Effector memory CD8-positive, alpha-beta T cell (primary cell): Measurements from ENCODE around the gene MPI.

Experiments
- ATAC-seq: fragments of 150-1000 bp; cut with Tn5 transposase; replicated peaks from 2 replicates; pipeline ENCODE4 v1.10.0; 2021; ENCODE audit warnings: mild to moderate bottlenecking, moderate library complexity
- DNase-seq, 3 experiments: peaks; one replicate each; pipeline ENCODE4 v3.0.0; 2021
- H3K27ac Mint-ChIP-seq, 2 donors: one replicate each; pipeline ENCODE4 v1.8.0; 2022; ENCODE audit warnings: mild to moderate bottlenecking in 2 of 2, mixed read lengths in 2 of 2, moderate library complexity in 2 of 2
- H3K27me3 Mint-ChIP-seq, 2 donors: one replicate each; pipeline ENCODE4 v1.8.0; 2022; ENCODE audit warnings: mixed read lengths in 2 of 2
- H3K36me3 Mint-ChIP-seq: one replicate; pipeline ENCODE4 v1.8.0; 2022; ENCODE audit warnings: mild to moderate bottlenecking, moderate library complexity, mixed read lengths; ENCODE audit not compliant: insufficient read depth
- H3K4me1 Mint-ChIP-seq, 2 donors: one replicate each; pipeline ENCODE4 v1.8.0; 2022; ENCODE audit warnings: low read depth in 2 of 2, mixed read lengths in 2 of 2
- H3K4me3 Mint-ChIP-seq, 2 donors: one replicate each; pipeline ENCODE4 v1.8.0; 2022; ENCODE audit warnings: mild to moderate bottlenecking in 2 of 2, mixed read lengths in 2 of 2, moderate library complexity in 2 of 2
- H3K9me3 Mint-ChIP-seq, 2 donors: one replicate each; pipeline ENCODE4 v1.8.0; 2022; ENCODE audit warnings: mixed read lengths in 2 of 2
- total RNA-seq, 9 experiments: gene quantifications; one replicate each; lab custom pipeline; 2026; lab: John Stamatoyannopoulos, UW

Gene MPI, protein sequence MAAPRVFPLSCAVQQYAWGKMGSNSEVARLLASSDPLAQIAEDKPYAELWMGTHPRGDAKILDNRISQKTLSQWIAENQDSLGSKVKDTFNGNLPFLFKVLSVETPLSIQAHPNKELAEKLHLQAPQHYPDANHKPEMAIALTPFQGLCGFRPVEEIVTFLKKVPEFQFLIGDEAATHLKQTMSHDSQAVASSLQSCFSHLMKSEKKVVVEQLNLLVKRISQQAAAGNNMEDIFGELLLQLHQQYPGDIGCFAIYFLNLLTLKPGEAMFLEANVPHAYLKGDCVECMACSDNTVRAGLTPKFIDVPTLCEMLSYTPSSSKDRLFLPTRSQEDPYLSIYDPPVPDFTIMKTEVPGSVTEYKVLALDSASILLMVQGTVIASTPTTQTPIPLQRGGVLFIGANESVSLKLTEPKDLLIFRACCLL
- 39.7 to 62.5 (median 48.9) reads per million in 9 experiments for total RNA-seq

DNA sequence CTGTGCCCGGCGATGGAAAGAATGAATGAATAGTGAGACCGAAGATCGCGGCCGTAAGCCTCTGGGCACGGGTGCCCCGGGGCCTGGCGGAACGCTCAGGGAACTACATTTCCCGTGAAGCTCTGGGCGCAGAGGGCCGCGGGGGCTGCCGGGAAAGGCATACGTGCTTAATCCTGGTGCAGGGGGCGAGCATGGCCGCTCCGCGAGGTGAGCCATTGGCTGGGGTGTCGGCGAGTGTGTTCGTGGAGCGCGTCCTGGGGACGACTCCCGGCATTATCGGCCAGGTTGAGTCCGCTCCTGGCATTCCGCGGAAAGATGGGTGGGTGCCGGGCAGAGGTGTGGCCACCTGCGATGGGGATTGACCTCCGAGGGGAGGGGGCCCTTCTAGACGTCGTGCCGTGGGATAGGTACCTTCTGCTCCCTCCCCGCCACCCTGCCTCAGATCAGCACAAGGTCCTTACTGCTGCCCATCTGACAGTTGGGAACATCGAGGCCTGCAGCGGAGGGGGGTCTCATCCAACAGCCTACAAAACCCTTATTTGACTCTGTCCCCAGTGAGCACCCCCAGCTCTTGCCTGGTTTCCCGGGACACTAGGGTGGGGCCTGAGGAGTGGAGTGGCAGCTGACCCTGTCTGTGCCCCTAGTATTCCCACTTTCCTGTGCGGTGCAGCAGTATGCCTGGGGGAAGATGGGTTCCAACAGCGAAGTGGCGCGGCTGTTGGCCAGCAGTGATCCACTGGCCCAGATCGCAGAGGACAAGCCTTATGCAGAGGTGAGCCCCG lies at the start of gene MPI:
MPI (plus strand) TSS at position 160 of the 782 bp plus-strand sequence; CDS start at position 192, 32 bp downstream.
- no peaks in the 10 kb centered on the region for H3K9me3 Mint-ChIP-seq
- peak within 1 kb of the TSS; percentile 91 to 96 for H3K27ac Mint-ChIP-seq
- H3K4me1 Mint-ChIP-seq, result peaks cover 29 to 35% of the 10 kb centered on the region in 2 donors
- H3K36me3 Mint-ChIP-seq, result peaks cover 16% of the 10 kb centered on the region
- peak within 1 kb of the TSS; percentile 88 to 94 for H3K4me3 Mint-ChIP-seq
- DNase-seq (peak; percentile 79 to 83 (median 80)), ATAC-seq (peak; percentile 95)
- no peaks in the 10 kb centered on the region for H3K27me3 Mint-ChIP-seq

DNA sequence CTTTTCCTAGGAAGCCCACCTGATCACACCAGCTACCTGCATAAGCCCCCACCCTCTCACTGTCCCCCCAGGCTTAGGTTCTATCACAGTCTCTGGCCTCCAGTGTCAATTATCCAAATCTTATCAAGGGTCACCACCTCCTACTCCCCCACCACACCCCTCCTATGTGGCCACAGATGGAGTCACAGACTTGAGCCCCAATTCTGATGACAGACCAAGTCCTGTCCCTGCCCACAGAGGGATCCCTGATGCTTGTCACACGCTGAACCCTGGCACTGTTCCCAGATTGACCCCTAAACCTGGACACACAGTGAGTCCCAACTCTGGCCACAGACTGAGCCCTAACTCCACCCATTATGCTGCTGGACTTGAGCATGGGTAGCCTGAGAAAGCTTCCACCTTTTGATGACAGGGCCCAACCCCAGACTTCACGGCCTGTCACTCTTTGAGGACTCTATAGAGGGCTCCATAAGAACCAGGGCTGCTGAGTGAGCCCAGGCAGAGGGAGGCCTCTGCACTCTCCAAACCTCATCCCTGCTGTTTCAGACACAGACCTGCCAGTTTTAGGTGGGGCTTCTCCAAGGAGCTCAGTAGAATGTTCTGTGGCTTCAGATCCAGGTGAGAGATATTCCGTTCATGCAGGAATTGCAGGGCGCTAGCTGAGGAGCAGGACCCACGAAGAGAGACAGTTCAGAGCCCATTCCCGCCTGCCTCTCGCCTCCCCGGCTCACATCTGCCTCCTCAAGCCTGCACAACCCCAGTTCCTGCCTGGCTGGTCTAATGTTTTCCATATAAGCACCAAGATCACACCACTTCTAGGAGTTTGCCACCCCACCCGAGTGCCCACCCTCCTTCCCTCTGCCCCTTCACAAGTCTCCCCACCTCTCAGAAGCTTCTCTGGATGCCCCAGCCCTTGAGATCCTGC lies 48.7 kb upstream of the MPI start:
- H3K9me3 Mint-ChIP-seq, result no peaks in the 10 kb centered on the region
- H3K4me3 Mint-ChIP-seq, result peak overlapping the region in 1 of 2 donors; percentile 85
- no peak for DNase-seq
- peaks cover 41 to 42% of the 10 kb centered on the region in 2 donors for H3K4me1 Mint-ChIP-seq
- no peaks in the 10 kb centered on the region for H3K27me3 Mint-ChIP-seq
- peaks cover 33% of the 10 kb centered on the region for H3K36me3 Mint-ChIP-seq
- peak overlapping the region; percentile 36 to 62 for H3K27ac Mint-ChIP-seq
- ATAC-seq, result no peak

DNA sequence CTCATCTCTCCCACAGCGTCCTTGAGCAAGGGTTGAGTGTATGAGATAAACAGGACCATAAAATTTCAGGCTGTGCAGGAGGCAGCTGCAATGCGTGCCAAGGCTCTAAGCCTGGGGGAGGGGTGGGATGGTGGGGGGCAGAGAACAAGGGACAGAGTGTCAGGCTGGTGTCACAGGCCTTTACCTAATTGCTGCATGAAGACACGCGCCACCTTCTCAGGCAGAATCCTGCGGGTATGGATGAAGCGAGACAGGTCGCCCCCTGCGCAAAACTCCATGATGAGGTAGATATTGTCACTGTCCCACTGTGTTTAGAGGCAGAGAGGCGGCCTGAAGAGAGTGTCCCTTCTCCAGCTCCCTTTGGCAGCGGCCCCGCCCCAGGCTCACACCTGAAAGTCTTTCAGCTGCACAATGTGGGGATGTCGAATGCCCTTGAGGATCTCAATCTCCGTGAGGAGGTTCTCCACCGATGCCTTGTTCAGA lies 47.9 kb upstream of the MPI start:
- no peak for ATAC-seq
- Mint-ChIP-seq H3K27ac (no peak overlapping the region), H3K27me3 (no peaks in the 10 kb centered on the region), H3K4me3 (peak overlapping the region; percentile 83 to 85), H3K4me1 (peaks cover 41 to 42% of the 10 kb centered on the region in 2 donors), H3K36me3 (peaks cover 38% of the 10 kb centered on the region), H3K9me3 (no peaks in the 10 kb centered on the region)
- DNase-seq, result no peak

DNA sequence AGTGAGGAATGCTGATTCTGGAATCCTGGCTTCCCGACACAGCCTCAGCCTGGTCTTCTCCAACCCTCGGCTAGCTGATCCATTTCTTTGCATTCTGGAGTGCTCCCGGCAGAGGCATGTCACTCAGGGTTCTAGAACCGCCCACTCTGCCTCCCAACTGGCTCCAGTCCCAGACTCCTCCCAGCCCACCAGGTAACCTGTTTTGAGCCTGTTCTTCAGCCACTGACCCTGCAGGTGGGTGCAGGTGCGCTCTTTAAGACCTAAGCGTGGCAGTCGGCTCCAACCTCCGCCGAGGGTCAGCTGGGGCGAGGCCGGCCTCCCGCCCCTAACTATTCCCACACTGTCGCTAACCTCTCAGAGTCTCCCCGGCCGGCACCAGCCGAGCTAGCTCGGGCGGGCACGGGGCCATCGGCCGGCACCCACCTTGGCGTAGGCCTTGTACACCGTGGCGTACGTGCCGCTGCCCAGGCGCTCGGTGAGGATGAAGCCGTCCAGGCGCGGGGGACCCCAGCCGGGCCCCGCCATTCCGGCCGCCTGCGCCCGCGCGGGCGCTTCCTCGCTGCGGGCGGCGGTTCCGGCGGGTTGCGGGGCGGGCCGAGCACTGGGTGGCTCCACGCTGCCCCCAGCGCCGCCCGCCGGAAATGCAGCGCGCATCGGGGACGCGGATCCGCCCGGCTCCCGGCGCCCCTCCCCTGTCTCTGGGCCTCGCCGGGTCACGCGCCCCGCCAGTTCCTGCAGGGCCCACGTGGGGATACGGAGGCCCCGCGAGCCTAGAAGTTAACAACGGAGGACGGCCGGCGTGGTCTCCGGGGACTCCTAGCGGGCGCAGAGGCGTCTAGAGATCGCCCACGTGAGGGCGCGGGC lies 47.0 kb upstream of the MPI start, which contains the start of gene ULK3:
ULK3 (minus strand) TSS at position 576 of the 864 bp plus-strand sequence; CDS start at position 525, 51 bp downstream.
- Mint-ChIP-seq H3K9me3 (no peaks in the 10 kb centered on the region), H3K4me1 (peaks cover 41 to 42% of the 10 kb centered on the region in 2 donors)

DNA sequence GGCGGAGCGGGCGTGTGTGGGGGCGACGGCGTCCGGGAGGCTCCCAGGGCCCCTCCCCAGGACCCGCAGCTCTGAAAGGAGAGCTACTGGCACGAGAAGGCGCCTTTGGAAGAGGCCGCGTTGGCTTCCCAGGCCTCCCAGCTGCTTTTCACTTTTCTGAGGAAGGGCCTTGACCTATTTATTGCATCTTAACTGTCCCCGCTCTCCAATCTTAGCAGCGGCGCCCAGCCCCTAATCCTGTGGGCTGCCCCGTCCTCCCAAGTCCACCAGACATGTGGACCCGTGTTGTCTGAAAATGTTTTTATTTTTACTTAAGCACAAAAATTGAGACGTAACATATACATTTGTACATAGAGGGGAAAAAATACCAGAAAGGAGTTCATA lies 46.4 kb upstream of the MPI start:
- H3K4me1 Mint-ChIP-seq, result peaks cover 41 to 42% of the 10 kb centered on the region in 2 donors
- H3K27ac Mint-ChIP-seq, result peak overlapping the region; percentile 83 to 84
- ATAC-seq, result no peak
- peak overlapping the region; percentile 83 to 85 for H3K4me3 Mint-ChIP-seq
- H3K9me3 Mint-ChIP-seq, result no peaks in the 10 kb centered on the region
- no peaks in the 10 kb centered on the region for H3K27me3 Mint-ChIP-seq
- peaks cover 50% of the 10 kb centered on the region for H3K36me3 Mint-ChIP-seq
- DNase-seq, result no peak

More for the DNA sequence above, 47.0 kb upstream of the MPI start, which contains the start of gene ULK3:
- H3K27me3 Mint-ChIP-seq, result no peaks in the 10 kb centered on the region
- H3K36me3 Mint-ChIP-seq, result peaks cover 43% of the 10 kb centered on the region
- ATAC-seq, result peak; percentile 88
- peak within 1 kb of the TSS; percentile 84 to 90 for H3K27ac Mint-ChIP-seq
- DNase-seq, result peak; percentile 92 to 95 (median 94)
- peak within 1 kb of the TSS; percentile 83 to 85 for H3K4me3 Mint-ChIP-seq

DNA sequence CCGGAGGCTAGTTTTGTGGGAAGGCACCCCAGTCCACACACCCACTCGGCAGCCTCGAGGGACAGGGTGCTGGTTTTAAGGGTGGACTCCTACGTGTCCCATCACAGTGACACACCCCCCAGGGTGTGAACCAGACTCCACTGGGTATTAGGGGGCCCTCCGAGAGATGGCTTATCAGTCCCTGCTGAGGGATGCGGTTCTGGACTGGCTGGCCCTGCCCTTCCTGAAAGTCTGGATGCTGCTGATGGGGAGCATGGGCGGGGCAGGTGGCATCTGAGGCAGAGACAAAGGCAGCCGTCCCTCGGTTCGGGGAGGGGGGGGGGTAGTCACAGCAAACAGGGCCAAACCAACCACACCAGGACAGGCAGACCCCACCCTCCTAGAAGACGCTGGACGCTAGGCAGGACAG lies 45.9 kb upstream of the MPI start:
- DNase-seq (no peak), ATAC-seq (no peak)
- H3K27ac Mint-ChIP-seq, result peak overlapping the region; percentile 84 to 90
- H3K27me3 Mint-ChIP-seq, result no peaks in the 10 kb centered on the region
- H3K9me3 Mint-ChIP-seq, result no peaks in the 10 kb centered on the region
- peaks cover 49% of the 10 kb centered on the region for H3K36me3 Mint-ChIP-seq
- H3K4me3 Mint-ChIP-seq, result peak overlapping the region; percentile 83 to 85
- H3K4me1 Mint-ChIP-seq, result peaks cover 41 to 42% of the 10 kb centered on the region in 2 donors

DNA sequence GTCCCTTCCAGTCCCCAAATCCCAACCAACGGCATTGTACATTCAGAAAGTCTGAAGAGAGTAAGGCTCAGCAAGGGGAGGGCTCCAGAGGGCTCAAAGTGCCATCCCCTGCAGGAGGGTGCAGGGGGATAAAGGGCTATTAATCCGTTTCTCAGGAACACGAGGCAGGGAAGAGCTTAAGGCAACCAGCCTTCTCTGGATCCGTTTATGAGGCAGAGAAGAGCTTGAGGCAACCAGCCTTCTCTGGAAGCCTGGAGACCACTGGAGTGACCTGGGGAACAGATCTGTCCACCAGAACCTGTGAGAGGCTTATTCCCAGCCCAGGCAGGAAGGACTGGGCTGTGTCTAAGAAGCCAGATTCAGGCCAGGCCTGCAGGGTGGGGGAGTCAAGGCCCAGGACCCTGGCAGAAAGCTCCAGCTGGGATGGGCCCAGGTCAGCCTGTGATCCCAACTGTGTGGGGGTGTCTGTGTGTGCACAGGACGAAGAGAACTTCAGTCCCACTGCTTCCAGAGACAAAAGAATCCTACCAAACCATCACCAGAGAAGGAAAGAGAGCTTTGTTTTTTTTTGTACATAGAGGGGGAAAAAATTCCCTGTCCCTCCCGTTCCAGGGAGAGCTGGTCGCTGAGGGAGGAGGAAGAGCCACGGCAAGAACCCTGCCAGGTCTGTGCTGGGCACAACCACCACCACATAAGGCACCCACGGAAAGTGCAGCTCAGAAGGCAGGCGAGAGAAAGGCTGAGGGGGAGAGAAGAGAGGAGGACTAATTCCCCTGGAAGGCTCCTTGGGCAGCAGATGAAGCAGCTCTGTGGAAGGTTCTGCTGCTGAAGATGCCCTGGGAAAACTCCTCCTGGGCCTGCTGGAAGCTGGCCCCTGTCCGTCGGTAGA lies 45.3 kb upstream of the MPI start:
- H3K9me3 Mint-ChIP-seq, result no peaks in the 10 kb centered on the region
- peaks cover 48% of the 10 kb centered on the region for H3K36me3 Mint-ChIP-seq
- ATAC-seq (no peak), DNase-seq (no peak)
- H3K4me1 Mint-ChIP-seq, result peaks cover 41 to 42% of the 10 kb centered on the region in 2 donors
- H3K27ac Mint-ChIP-seq, result peak overlapping the region; percentile 90 to 93
- no peaks in the 10 kb centered on the region for H3K27me3 Mint-ChIP-seq
- peak overlapping the region; percentile 83 to 85 for H3K4me3 Mint-ChIP-seq

DNA sequence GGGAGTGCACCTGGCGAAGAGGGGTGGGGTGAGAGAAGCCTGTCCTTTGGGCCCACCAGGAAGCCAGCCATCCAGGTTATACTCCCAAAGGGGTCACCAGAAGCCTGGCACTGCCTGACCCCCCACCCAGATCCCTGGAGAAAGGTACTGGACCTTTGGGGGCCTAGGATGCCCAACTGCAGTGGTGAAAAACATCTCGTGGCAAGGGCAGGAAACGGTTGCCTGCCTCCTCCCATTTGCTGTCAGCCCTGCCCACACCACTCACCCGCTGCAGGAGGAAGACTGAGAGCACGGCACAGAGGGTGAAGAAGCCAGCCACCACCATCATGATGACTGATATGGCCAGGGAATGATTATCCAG lies 44.7 kb upstream of the MPI start:
- Mint-ChIP-seq H3K27ac (peak overlapping the region; percentile 90 to 93), H3K36me3 (peaks cover 52% of the 10 kb centered on the region), H3K4me1 (peaks cover 41 to 42% of the 10 kb centered on the region in 2 donors), H3K27me3 (no peaks in the 10 kb centered on the region), H3K9me3 (no peaks in the 10 kb centered on the region), H3K4me3 (peak overlapping the region; percentile 83 to 85)
- ATAC-seq (peak; percentile 45), DNase-seq (peak; percentile 41 to 46 (median 41))

DNA sequence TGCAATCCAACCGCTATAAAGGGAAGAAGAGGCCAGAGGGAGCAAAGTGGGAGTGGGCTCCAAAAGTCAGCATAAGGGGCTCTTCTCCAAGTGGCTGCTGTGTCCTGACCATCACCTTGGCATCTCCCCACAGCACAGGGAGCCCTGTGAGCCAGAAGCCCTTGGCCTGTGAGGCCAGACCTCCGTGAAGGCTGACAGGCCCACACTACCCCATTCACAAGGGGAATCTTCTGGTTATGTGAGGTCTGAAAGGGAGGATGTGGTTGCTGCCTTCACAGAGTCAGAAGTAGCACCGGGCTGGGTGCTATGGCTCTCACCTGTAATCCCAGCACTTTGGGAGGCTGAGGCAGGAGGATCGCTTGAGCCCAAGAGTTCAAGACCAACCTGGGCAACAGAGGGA lies 44.3 kb upstream of the MPI start:
- ATAC-seq (no peak), DNase-seq (peak in 1 of 3 experiments; percentile 11)
- peak overlapping the region; percentile 90 to 93 for H3K27ac Mint-ChIP-seq
- H3K36me3 Mint-ChIP-seq, result peaks cover 56% of the 10 kb centered on the region
- no peaks in the 10 kb centered on the region for H3K27me3 Mint-ChIP-seq
- no peaks in the 10 kb centered on the region for H3K9me3 Mint-ChIP-seq
- peaks cover 41 to 42% of the 10 kb centered on the region in 2 donors for H3K4me1 Mint-ChIP-seq
- H3K4me3 Mint-ChIP-seq, result peak overlapping the region; percentile 83 to 85

DNA sequence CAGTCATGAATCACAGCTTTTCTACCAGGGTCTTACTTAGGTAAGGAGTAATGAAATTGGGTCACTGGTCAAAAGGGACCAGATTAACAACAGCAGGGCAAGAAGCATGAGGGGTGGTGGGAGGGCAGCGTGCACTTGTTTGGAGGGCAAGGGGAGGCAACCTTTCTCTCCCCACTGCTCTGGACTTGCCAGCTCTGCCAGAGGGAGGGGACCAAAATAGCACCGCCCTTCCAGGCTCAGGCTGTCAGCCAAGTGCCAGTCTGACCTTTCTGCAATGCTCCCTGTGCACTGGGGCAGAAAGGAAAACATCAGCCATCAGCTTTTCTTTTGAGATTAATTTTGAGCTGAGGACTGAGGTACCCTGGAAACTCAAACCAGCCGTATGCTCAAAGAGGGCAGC lies 42.4 kb upstream of the MPI start:
- Mint-ChIP-seq H3K4me1 (peaks cover 25 to 29% of the 10 kb centered on the region in 2 donors), H3K27ac (peak overlapping the region; percentile 31 to 83), H3K27me3 (no peaks in the 10 kb centered on the region), H3K36me3 (peaks cover 63% of the 10 kb centered on the region), H3K4me3 (no peak overlapping the region), H3K9me3 (no peaks in the 10 kb centered on the region)
- ATAC-seq (no peak), DNase-seq (no peak)

DNA sequence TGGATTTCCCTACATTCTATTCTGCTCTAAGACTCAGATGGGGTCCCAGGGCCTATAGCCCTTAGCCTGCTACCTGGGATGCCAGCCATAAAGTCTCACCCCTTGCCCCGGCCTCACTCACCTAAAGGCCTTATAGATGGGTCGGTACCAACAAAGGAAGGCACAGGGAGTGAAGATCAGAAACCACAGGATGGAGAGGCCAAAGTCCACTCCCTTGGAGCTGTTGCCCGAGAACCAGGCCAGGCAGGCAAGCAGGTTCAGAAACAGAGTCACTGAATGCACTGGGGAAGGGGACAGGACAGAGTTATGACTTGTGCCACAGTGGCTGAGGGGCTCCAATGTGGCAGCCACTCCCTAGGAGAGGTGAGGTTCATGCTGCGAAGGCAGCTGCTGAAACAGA lies 39.4 kb upstream of the MPI start:
- H3K27me3 Mint-ChIP-seq, result no peaks in the 10 kb centered on the region
- no peaks in the 10 kb centered on the region for H3K9me3 Mint-ChIP-seq
- H3K27ac Mint-ChIP-seq, result peak overlapping the region; percentile 19 to 74
- DNase-seq, result no peak
- no peak for ATAC-seq
- peaks cover 9 to 13% of the 10 kb centered on the region in 2 donors for H3K4me1 Mint-ChIP-seq
- no peak overlapping the region for H3K4me3 Mint-ChIP-seq
- H3K36me3 Mint-ChIP-seq, result peaks cover 50% of the 10 kb centered on the region
